DOHH2 (cell line): ENCODE results near the gene TRAF3IP3.

Source experiments
- EZH2phosphoT487 ChIP-seq: fragments of 200-600 bp; sonication (generic); IDR thresholded peaks from 2 replicates; pipeline ENCODE4 v1.6.1; 2017; ENCODE audit warnings: borderline replicate concordance, mild to moderate bottlenecking, antibody characterized with exemption, low read length, moderate library complexity, mixed read lengths
- TF ChIP-seq, protein P1 (sequence below): fragments of 200-600 bp; sonication (generic); IDR thresholded peaks from one replicate; pipeline ENCODE4 v1.5.1; 2014; ENCODE audit warnings: antibody characterized with exemption, mild to moderate bottlenecking, low read depth, low read length; ENCODE audit not compliant: poor library complexity, severe bottlenecking

DNA sequence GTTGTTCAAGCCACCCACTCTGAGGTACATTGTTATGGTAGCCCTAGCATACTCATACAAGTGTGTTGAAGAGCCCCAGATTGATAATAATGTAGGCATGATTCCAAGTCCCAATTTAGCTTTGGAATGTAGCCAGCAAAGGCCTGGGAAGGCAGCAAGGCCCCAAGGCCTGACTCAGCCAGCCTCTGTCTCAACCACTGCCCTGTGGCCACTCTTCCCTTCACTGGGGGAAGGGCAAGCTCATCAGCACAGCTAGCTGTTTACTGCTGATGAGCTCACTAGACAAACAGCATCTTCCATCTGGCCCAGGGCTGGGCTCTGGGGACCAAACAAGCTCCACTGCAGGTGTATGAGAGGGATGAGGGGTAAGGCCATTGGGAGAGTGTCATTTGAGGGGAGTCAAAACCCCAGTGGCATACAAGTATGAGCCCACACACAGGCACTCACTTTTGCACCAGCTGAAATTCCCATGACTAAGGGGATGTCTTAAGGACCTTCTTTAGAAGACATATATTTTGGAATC, 52.3 kb downstream of the TRAF3IP3 start:
- TF ChIP-seq, protein P1, sequence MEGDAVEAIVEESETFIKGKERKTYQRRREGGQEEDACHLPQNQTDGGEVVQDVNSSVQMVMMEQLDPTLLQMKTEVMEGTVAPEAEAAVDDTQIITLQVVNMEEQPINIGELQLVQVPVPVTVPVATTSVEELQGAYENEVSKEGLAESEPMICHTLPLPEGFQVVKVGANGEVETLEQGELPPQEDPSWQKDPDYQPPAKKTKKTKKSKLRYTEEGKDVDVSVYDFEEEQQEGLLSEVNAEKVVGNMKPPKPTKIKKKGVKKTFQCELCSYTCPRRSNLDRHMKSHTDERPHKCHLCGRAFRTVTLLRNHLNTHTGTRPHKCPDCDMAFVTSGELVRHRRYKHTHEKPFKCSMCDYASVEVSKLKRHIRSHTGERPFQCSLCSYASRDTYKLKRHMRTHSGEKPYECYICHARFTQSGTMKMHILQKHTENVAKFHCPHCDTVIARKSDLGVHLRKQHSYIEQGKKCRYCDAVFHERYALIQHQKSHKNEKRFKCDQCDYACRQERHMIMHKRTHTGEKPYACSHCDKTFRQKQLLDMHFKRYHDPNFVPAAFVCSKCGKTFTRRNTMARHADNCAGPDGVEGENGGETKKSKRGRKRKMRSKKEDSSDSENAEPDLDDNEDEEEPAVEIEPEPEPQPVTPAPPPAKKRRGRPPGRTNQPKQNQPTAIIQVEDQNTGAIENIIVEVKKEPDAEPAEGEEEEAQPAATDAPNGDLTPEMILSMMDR, result no peak
- TF ChIP-seq EZH2phosphoT487, result no peak
